Fibroblast of the aortic adventitia (primary cell): Measurements from ENCODE around the gene FAM3A. TPM values are rescaled to one million over a fixed set of nuclear protein-coding genes. Genes with fewer than 3 reads are reported as not detected.

Experiments used
- DNase-seq: peaks from one replicate; pipeline ENCODE4 v3.0.0-alpha.2; 2010; ENCODE audit warnings: low read depth
- H3K4me3 ChIP-seq: 2 replicates; pipeline ENCODE4 v1.5.1; 2011; ENCODE audit warnings: low read depth, mild to moderate bottlenecking, control low read depth, low read length, moderate library complexity
- total RNA-seq: library from RNA; depleted of rRNA; stranded (reverse); fragments of >200 nt; gene quantifications from 2 replicates; pipeline ENCODE4 v1.2.3, GENCODE V29; 2012; ENCODE audit warnings: low replicate concordance
- TF ChIP-seq, protein P1 (sequence below): IDR thresholded peaks from 2 replicates; pipeline ENCODE4 v1.5.1; 2011; ENCODE audit warnings: mild to moderate bottlenecking, low read length, control low read depth, inconsistent platforms; ENCODE audit not compliant: insufficient read depth

FAM3A gene
- total RNA-seq, 1 donor: 20.0 TPM

DNA sequence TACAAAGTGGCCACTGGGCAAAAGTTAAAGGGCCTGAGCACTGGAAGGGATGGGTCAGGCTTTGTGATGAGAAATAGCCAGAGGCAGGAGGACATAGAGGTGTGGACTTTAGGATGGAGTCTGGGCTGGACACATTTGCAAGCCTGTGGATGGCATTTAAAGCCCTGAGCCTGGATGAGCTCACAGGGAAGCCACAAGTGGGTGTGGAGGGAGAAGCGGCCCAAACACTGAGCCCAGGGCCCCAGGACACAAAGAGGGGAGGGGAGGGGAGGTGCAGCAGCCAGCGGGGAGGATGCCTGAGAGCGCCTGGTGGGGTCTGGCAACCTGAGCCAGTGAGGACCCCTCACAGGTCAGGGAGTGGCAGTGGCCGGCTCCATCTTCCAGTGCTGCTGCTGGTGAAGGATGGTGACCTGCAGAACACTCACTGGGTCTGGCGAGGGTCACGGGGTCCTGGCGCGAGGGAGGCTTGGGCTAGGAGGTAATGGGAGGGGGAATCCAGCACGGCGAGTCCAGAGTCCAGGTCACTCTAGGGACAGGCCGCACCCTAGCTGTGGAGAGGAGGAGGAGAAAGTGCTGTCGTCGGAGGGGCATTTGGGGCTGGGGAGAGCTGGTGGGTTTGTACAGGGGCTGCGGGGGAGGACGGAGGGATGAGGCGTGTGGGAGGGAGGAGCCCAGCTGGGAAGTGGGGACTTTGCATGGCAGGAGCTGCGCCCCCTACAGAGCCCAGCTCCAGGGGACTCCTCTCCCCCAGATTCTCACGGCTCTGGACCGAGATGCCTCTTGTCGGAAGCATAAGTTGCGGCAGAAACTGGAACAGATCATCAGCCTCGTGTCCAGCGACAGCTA is 44.0 kb downstream of the FAM3A start:
- no peak for DNase-seq
- no peak overlapping the region for H3K4me3 ChIP-seq
- TF ChIP-seq, protein P1, sequence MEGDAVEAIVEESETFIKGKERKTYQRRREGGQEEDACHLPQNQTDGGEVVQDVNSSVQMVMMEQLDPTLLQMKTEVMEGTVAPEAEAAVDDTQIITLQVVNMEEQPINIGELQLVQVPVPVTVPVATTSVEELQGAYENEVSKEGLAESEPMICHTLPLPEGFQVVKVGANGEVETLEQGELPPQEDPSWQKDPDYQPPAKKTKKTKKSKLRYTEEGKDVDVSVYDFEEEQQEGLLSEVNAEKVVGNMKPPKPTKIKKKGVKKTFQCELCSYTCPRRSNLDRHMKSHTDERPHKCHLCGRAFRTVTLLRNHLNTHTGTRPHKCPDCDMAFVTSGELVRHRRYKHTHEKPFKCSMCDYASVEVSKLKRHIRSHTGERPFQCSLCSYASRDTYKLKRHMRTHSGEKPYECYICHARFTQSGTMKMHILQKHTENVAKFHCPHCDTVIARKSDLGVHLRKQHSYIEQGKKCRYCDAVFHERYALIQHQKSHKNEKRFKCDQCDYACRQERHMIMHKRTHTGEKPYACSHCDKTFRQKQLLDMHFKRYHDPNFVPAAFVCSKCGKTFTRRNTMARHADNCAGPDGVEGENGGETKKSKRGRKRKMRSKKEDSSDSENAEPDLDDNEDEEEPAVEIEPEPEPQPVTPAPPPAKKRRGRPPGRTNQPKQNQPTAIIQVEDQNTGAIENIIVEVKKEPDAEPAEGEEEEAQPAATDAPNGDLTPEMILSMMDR: no peak

DNA sequence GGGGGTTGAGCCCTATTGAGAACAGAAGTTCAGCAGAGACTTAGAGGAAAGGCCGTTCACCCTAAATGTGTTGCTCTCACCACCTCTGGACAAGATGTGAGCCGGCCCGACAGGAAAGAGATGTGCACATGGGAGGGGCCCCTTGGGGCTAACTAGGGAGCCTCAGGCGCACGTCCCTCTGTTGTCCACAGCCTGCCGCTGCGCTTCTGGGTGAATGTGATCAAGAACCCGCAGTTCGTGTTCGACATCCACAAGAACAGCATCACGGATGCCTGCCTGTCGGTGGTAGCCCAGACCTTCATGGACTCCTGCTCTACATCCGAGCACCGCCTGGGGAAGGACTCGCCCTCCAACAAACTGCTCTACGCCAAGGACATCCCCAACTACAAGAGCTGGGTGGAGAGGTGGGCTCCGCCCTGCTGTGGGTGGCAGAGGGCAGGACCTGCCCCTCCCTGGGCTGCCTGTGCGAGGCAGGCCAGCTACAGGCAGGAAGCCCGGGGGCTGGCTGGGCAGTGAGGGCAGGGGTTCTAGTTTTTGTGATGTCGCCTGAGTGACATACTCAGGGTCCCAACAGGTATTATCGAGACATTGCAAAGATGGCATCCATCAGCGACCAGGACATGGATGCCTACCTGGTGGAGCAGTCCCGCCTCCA is 45.0 kb downstream of the FAM3A start:
- DNase-seq: no peak
- TF ChIP-seq, protein P1: no peak
- no peak overlapping the region for H3K4me3 ChIP-seq

DNA sequence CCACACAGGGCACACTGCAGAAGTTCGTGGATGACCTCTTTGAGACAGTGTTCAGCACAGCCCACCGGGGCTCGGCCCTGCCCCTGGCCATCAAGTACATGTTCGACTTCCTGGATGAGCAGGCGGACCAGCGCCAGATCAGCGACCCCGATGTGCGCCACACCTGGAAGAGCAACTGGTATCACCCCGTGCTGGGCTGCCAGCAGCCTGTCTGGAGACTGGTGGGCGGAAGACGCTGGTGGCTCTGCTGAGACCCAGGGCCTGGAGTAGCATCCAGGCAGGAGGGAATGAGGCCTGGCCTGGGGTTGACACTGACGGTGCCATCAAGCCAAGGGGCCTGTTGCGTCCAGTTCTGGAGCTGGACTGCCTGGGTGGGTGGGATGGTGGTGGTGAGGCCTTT is 45.6 kb downstream of the FAM3A start:
- H3K4me3 ChIP-seq: no peak overlapping the region
- TF ChIP-seq, protein P1: no peak
- DNase-seq: no peak

DNA sequence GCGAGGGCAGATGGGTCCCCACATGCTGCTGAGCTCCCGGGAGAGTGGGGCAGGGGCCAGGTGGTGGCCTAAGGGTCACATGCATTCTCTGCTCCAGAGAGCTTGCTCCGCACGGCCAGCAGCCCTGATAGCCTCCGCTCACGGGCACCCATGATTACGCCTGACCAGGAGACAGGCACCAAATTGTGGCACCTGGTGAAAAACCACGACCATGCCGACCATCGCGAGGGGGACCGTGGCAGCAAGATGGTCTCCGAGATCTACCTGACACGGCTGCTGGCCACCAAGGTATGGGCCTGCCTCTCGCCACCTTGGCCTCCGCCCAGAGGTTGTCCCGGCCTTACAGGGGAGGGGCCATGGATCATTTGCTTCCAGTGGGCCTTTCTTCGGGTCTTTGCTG is 46.2 kb downstream of the FAM3A start:
- H3K4me3 ChIP-seq: no peak overlapping the region
- DNase-seq: no peak
- TF ChIP-seq, protein P1: no peak

DNA sequence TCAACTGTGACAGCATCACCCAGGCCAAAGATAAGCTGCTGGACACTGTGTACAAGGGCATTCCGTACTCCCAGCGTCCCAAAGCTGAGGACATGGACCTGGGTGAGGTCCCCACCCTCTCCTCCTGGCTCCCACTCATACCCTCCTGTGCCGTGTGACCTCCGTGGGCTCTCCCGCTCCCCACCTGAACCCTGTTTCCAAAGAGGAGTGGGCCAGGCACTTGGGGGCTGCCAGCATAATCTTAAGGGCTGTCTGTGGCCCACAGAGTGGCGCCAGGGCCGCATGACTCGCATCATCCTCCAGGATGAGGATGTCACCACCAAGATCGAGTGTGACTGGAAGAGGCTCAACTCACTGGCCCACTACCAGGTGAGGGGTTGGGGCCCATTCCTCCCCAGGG is 46.9 kb downstream of the FAM3A start:
- DNase-seq: no peak
- H3K4me3 ChIP-seq: no peak overlapping the region

DNA sequence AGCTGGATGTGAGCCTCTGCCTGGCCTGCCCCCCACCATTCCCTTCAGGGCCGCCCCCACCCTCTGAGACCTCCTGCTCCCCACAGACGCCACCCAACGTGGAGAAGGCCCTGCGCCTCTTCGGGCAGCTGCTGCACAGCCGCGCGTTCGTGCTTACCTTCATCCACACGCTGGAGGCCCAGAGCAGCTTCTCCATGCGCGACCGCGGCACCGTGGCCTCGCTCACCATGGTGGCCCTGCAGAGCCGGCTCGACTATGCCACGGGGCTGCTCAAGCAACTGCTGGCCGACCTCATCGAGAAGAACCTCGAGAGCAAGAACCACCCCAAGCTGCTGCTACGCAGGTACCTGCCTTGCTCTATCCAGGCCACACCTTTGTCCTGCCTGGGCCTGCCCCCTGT is 47.8 kb downstream of the FAM3A start:
- H3K4me3 ChIP-seq: no peak overlapping the region
- DNase-seq: no peak
- TF ChIP-seq, protein P1: no peak

More for the DNA sequence above, 46.9 kb downstream of the FAM3A start:
- TF ChIP-seq, protein P1: no peak
